ENCODE measurements around the gene SIAH1. TPM values are rescaled to one million over a fixed set of nuclear protein-coding genes. Genes with fewer than 3 reads are reported as not detected.

SIAH1 gene
- polyA plus RNA-seq, 1 donor from 2014 or later = 96.6 TPM

DNA sequence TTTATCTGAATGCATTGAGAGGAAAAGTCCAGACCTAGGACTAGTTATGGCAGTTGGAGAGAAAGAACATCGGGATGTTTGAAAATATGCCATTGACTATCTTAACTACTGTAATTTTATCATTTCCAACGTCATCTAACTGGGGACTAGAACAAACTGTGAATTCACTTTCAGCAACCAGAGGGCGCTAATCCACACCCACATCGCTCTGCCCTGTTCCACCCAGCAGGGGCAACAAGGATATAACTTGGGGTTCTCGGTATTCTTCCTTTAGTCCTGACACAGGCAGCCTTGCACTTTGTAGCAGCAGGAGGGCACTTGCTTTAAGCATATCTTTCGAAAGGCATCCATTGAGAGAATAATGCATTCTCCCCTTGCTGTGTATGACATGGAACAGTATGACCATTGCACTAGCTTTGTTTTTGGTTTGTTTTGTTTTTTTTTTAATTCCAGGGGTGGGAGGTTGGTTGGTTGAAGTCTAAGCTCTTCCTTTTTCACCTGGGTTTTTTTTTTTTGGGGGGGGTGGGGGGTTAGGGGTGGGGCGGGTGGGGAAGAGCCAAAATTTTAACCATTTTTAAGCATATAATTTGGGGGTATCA is 31.5 kb downstream of the SIAH1 start:
- TF ChIP-seq EP300 (conservative IDR thresholded peaks at IDR 0.05; ENCODE audit: poor library complexity, severe bottlenecking) = no peak
- no peak for TF ChIP-seq EZH2 (IDR thresholded peaks at IDR 0.05; ENCODE audit: borderline replicate concordance, insufficient read depth, low read length, poor library complexity, severe bottlenecking)
- TF ChIP-seq RAD21 (conservative IDR thresholded peaks at IDR 0.05) = peak; percentile 54
- TF ChIP-seq SMC3 (conservative IDR thresholded peaks at IDR 0.05; ENCODE audit: poor library complexity) = peak; percentile 64
- TF ChIP-seq, protein P1, sequence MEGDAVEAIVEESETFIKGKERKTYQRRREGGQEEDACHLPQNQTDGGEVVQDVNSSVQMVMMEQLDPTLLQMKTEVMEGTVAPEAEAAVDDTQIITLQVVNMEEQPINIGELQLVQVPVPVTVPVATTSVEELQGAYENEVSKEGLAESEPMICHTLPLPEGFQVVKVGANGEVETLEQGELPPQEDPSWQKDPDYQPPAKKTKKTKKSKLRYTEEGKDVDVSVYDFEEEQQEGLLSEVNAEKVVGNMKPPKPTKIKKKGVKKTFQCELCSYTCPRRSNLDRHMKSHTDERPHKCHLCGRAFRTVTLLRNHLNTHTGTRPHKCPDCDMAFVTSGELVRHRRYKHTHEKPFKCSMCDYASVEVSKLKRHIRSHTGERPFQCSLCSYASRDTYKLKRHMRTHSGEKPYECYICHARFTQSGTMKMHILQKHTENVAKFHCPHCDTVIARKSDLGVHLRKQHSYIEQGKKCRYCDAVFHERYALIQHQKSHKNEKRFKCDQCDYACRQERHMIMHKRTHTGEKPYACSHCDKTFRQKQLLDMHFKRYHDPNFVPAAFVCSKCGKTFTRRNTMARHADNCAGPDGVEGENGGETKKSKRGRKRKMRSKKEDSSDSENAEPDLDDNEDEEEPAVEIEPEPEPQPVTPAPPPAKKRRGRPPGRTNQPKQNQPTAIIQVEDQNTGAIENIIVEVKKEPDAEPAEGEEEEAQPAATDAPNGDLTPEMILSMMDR (IDR thresholded peaks at IDR 0.05; ENCODE audit: poor library complexity, severe bottlenecking) = peak; percentile 75
- TF ChIP-seq TAF1 (IDR thresholded peaks at IDR 0.05; ENCODE audit: low read depth) = no peak
- Histone ChIP-seq H3K9ac (ENCODE audit: low read length) (no peak overlapping the region), H2AFZ (ENCODE audit: low read depth, low read length) (no peak overlapping the region), H3K27me3 (ENCODE audit: insufficient read depth, low read depth, low read length) (no peaks in the 10 kb centered on the region), H3K27ac (ENCODE audit: low read length) (no peak overlapping the region), H3K9me2 (ENCODE audit: insufficient read depth, low read length) (no peaks in the 10 kb centered on the region), H3K36me3 (ENCODE audit: insufficient read depth, low read length) (peaks cover 18% of the 10 kb centered on the region), H3K4me2 (ENCODE audit: low read length) (no peak overlapping the region), H3K9me3 (ENCODE audit: low read length) (no peaks in the 10 kb centered on the region), H3K4me3 (ENCODE audit: low read length) (no peak overlapping the region), H3K79me2 (replicated peaks; ENCODE audit: insufficient read depth, low read length) (peaks cover 23% of the 10 kb centered on the region), H3F3A (ENCODE audit: insufficient read depth, low read length, poor library complexity, severe bottlenecking) (peaks cover under 1% of the 10 kb centered on the region), H4K20me1 (ENCODE audit: insufficient read depth) (no peaks in the 10 kb centered on the region)

DNA sequence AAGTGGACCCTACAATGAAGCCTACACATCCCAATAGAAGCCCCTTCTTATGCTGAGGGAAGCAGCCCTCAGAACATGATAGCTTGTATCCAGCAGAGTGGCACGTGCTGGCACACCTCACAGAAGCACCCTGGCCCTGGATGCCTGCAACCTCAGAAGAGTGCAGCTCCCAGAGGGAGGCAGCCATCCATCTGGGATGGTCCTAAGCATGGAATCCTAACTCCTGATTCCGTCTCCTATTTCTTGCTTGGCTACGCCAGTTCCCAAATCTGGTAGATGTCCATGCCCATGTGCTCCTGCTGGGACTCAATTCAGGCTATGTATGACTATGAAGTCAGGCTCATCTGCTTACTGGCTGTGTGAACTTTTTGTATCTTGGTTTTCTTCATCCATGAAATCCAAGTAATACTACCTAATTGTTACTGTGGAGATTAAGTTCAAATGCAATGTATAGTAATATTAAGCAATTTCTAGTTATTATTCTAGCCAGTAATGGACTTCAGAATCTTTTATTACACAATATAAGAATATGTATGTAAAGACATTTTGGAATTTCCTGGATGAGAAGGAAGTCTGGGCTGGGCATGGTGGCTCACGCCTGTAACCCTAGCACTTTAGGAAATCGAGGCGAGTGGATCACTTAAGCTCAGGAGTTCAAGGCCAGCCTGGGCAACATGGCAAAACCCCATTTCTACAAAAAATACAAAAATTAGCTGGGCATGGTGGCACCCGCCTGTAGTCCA is 32.4 kb downstream of the SIAH1 start:
- no peak overlapping the region for H2AFZ ChIP-seq (ENCODE audit: low read depth, low read length)
- no peaks in the 10 kb centered on the region for H3K9me3 ChIP-seq (ENCODE audit: low read length)
- peaks cover 3% of the 10 kb centered on the region for H3F3A ChIP-seq (ENCODE audit: insufficient read depth, low read length, poor library complexity, severe bottlenecking)
- H3K36me3 ChIP-seq (ENCODE audit: insufficient read depth, low read length) = peaks cover 18% of the 10 kb centered on the region
- peaks cover 15% of the 10 kb centered on the region for H3K79me2 ChIP-seq (replicated peaks; ENCODE audit: insufficient read depth, low read length)
- H4K20me1 ChIP-seq (ENCODE audit: insufficient read depth) = no peaks in the 10 kb centered on the region
- H3K27ac ChIP-seq (ENCODE audit: low read length) = no peak overlapping the region
- no peaks in the 10 kb centered on the region for H3K27me3 ChIP-seq (ENCODE audit: insufficient read depth, low read depth, low read length)
- H3K4me2 ChIP-seq (ENCODE audit: low read length) = no peak overlapping the region
- no peaks in the 10 kb centered on the region for H3K9me2 ChIP-seq (ENCODE audit: insufficient read depth, low read length)
- TF ChIP-seq EP300 (conservative IDR thresholded peaks at IDR 0.05; ENCODE audit: poor library complexity, severe bottlenecking) (no peak), EZH2 (IDR thresholded peaks at IDR 0.05; ENCODE audit: borderline replicate concordance, insufficient read depth, low read length, poor library complexity, severe bottlenecking) (no peak), TAF1 (IDR thresholded peaks at IDR 0.05; ENCODE audit: low read depth) (no peak), RAD21 (conservative IDR thresholded peaks at IDR 0.05) (no peak), MXI1 (conservative IDR thresholded peaks at IDR 0.05; ENCODE audit: poor library complexity, severe bottlenecking) (no peak), POLR2AphosphoS5 (IDR thresholded peaks at IDR 0.05) (no peak), SMC3 (conservative IDR thresholded peaks at IDR 0.05; ENCODE audit: poor library complexity) (no peak)
- TF ChIP-seq, protein P2, sequence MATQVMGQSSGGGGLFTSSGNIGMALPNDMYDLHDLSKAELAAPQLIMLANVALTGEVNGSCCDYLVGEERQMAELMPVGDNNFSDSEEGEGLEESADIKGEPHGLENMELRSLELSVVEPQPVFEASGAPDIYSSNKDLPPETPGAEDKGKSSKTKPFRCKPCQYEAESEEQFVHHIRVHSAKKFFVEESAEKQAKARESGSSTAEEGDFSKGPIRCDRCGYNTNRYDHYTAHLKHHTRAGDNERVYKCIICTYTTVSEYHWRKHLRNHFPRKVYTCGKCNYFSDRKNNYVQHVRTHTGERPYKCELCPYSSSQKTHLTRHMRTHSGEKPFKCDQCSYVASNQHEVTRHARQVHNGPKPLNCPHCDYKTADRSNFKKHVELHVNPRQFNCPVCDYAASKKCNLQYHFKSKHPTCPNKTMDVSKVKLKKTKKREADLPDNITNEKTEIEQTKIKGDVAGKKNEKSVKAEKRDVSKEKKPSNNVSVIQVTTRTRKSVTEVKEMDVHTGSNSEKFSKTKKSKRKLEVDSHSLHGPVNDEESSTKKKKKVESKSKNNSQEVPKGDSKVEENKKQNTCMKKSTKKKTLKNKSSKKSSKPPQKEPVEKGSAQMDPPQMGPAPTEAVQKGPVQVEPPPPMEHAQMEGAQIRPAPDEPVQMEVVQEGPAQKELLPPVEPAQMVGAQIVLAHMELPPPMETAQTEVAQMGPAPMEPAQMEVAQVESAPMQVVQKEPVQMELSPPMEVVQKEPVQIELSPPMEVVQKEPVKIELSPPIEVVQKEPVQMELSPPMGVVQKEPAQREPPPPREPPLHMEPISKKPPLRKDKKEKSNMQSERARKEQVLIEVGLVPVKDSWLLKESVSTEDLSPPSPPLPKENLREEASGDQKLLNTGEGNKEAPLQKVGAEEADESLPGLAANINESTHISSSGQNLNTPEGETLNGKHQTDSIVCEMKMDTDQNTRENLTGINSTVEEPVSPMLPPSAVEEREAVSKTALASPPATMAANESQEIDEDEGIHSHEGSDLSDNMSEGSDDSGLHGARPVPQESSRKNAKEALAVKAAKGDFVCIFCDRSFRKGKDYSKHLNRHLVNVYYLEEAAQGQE (IDR thresholded peaks at IDR 0.05; ENCODE audit: borderline replicate concordance) = no peak
- TF ChIP-seq, protein P1 (IDR thresholded peaks at IDR 0.05; ENCODE audit: poor library complexity, severe bottlenecking) = no peak
- H3K9ac ChIP-seq (ENCODE audit: low read length) = no peak overlapping the region
- no peak overlapping the region for H3K4me3 ChIP-seq (ENCODE audit: low read length)

All from neural cell (in vitro differentiated cells).